Gastroesophageal sphincter (tissue), 2 donors: ENCODE results near the gene CTNNA3.

Experiments
- POLR2A ChIP-seq, 2 donors: fragments of 450-650 bp; IDR thresholded peaks; one replicate each; pipeline ENCODE4 v1.6.1; 2017; ENCODE audit warnings: antibody characterized with exemption in 2 of 2, mild to moderate bottlenecking in 2 of 2, moderate library complexity in 1 of 2
- POLR2AphosphoS5 ChIP-seq: sonication (generic); formaldehyde crosslinking; IDR thresholded peaks from one replicate; pipeline ENCODE4 v1.6.1; 2017; ENCODE audit warnings: antibody characterized with exemption

- TF ChIP-seq POLR2A (IDR thresholded peaks at IDR 0.05) = no peak
- TF ChIP-seq POLR2AphosphoS5 = no peak
These were observed 1411.4 kb downstream of the CTNNA3 start for GRCh38 chr10:66284621-66285020.
